H9 (cell line): ENCODE results near the gene TMEM235. TPM values are rescaled to one million over a fixed set of nuclear protein-coding genes. Genes with fewer than 3 reads are reported as not detected.

ENCODE experiments used
- DNase-seq: peaks from one replicate; pipeline ENCODE4 v3.0.0-alpha.2; 2017
- H2AFZ ChIP-seq: one replicate; pipeline ENCODE4 v1.6.1; 2013; ENCODE audit warnings: mild to moderate bottlenecking, low read length, control low read depth, moderate library complexity
- H2AK5ac ChIP-seq: 2 replicates; pipeline ENCODE4 v1.6.1; 2013; ENCODE audit warnings: low read length, control low read depth, mixed read lengths; ENCODE audit not compliant: insufficient read length
- H2BK120ac ChIP-seq: one replicate; pipeline ENCODE4 v1.6.1; 2013; ENCODE audit warnings: low read depth, mild to moderate bottlenecking, low read length, control low read depth, inconsistent platforms; ENCODE audit not compliant: poor library complexity, severe bottlenecking
- H2BK12ac ChIP-seq: 2 replicates; pipeline ENCODE4 v1.6.1; 2013; ENCODE audit warnings: low read length, control low read depth, mixed read lengths, low read depth; ENCODE audit not compliant: insufficient read length
- H2BK15ac ChIP-seq: 2 replicates; pipeline ENCODE4 v1.6.1; 2013; ENCODE audit warnings: low read depth, low read length, control low read depth
- H2BK20ac ChIP-seq: one replicate; pipeline ENCODE4 v1.6.1; 2013; ENCODE audit warnings: low read depth, mild to moderate bottlenecking, low read length, control low read depth, inconsistent platforms; ENCODE audit not compliant: poor library complexity, severe bottlenecking
- H2BK5ac ChIP-seq: 2 replicates; pipeline ENCODE4 v1.6.1; 2013; ENCODE audit warnings: low read length, control low read depth, mixed read lengths; ENCODE audit not compliant: insufficient read length
- H3K14ac ChIP-seq: 2 replicates; pipeline ENCODE4 v1.6.1; 2013; ENCODE audit warnings: low read length, control low read depth; ENCODE audit not compliant: insufficient read depth
- H3K18ac ChIP-seq: 2 replicates; pipeline ENCODE4 v1.6.1; 2013; ENCODE audit warnings: low read depth, mild to moderate bottlenecking, mixed read lengths, low read length, control low read depth; ENCODE audit not compliant: insufficient read length
- H3K23ac ChIP-seq: 2 replicates; pipeline ENCODE4 v1.6.1; 2013; ENCODE audit warnings: low read length, control low read depth, mixed read lengths, low read depth; ENCODE audit not compliant: insufficient read length
- H3K23me2 ChIP-seq: 2 replicates; pipeline ENCODE4 v1.6.1; 2013; ENCODE audit warnings: low read depth, mild to moderate bottlenecking, mixed read lengths, low read length, control low read depth; ENCODE audit not compliant: insufficient read length, poor library complexity, severe bottlenecking
- H3K27ac ChIP-seq: 2 replicates; pipeline ENCODE4 v1.5.1; 2013; ENCODE audit warnings: low read length, control low read depth, mixed read lengths, low read depth; ENCODE audit not compliant: insufficient read length
- H3K27me3 ChIP-seq: 2 replicates; pipeline ENCODE4 v1.6.1; 2013; ENCODE audit warnings: low read length, control low read depth, inconsistent platforms; ENCODE audit not compliant: insufficient read depth
- H3K4ac ChIP-seq: 2 replicates; pipeline ENCODE4 v1.6.1; 2013; ENCODE audit warnings: low read depth, mild to moderate bottlenecking, control low read depth, inconsistent platforms, low read length, moderate library complexity
- H3K4me1 ChIP-seq: 2 replicates; pipeline ENCODE4 v1.6.1; 2013; ENCODE audit warnings: low read length, control low read depth, inconsistent platforms; ENCODE audit not compliant: insufficient read depth
- H3K4me2 ChIP-seq: 2 replicates; pipeline ENCODE4 v1.6.1; 2013; ENCODE audit warnings: low read length, control low read depth, mixed read lengths; ENCODE audit not compliant: insufficient read length, insufficient read depth
- H3K56ac ChIP-seq: 2 replicates; pipeline ENCODE4 v1.6.1; 2013; ENCODE audit warnings: low read depth, mild to moderate bottlenecking, mixed read lengths, low read length, control low read depth; ENCODE audit not compliant: insufficient read length
- H3K79me1 ChIP-seq: 2 replicates; pipeline ENCODE4 v1.6.1; 2013; ENCODE audit warnings: low read depth, mild to moderate bottlenecking, moderate library complexity, low read length, control low read depth, inconsistent platforms; ENCODE audit not compliant: insufficient read depth, poor library complexity, severe bottlenecking
- H3K79me2 ChIP-seq: 2 replicates; pipeline ENCODE4 v1.6.1; 2013; ENCODE audit warnings: low read length, control low read depth, inconsistent platforms; ENCODE audit not compliant: insufficient read depth
- H3K9ac ChIP-seq: 2 replicates; pipeline ENCODE4 v1.6.1; 2013; ENCODE audit warnings: low read length, control low read depth, mixed read lengths; ENCODE audit not compliant: insufficient read length; ENCODE audit errors: extremely low read depth
- H3K9me3 ChIP-seq: one replicate; pipeline ENCODE4 v1.6.1; 2013; ENCODE audit warnings: low read depth, low read length, inconsistent platforms; ENCODE audit not compliant: control insufficient read depth
- H3T11ph ChIP-seq: one replicate; pipeline ENCODE4 v1.6.1; 2013; ENCODE audit warnings: mild to moderate bottlenecking, low read length, control low read depth, inconsistent platforms
- H4K20me1 ChIP-seq: one replicate; pipeline ENCODE4 v1.6.1; 2013; ENCODE audit not compliant: control insufficient read depth, insufficient read length, insufficient read depth
- H4K5ac ChIP-seq: 2 replicates; pipeline ENCODE4 v1.6.1; 2013; ENCODE audit warnings: low read depth, mild to moderate bottlenecking, mixed read lengths, low read length, control low read depth; ENCODE audit not compliant: insufficient read length
- H4K8ac ChIP-seq: replicated peaks from 2 replicates; pipeline ENCODE4 v1.6.1; 2013; ENCODE audit warnings: low read length, control low read depth, mixed read lengths, low read depth; ENCODE audit not compliant: insufficient read length
- H4K91ac ChIP-seq: 2 replicates; pipeline ENCODE4 v1.6.1; 2013; ENCODE audit warnings: low read depth, mild to moderate bottlenecking, moderate library complexity, mixed read lengths, low read length, control low read depth; ENCODE audit not compliant: insufficient read length
- H3K27ac Mint-ChIP-seq, 3 experiments: 2 replicates in 2 of 3; 3 replicates in 1 of 3; pipeline ENCODE4 v1.8.0; 2020 to 2021; ENCODE audit warnings: mixed read lengths in 3 of 3, mild to moderate bottlenecking in 1 of 3, moderate library complexity in 1 of 3
- H3K27me3 Mint-ChIP-seq: 2 replicates; pipeline ENCODE4 v1.8.0; 2021; ENCODE audit warnings: low read depth, mild to moderate bottlenecking, moderate library complexity, mixed read lengths
- H3K36me3 Mint-ChIP-seq, 3 experiments: 2 replicates in 2 of 3; 3 replicates in 1 of 3; pipeline ENCODE4 v1.8.0; 2020 to 2021; ENCODE audit warnings: low read depth in 3 of 3, mixed read lengths in 3 of 3; ENCODE audit not compliant: insufficient read depth in 1 of 3
- H3K4me1 Mint-ChIP-seq, 2 experiments: 2 replicates each; pipeline ENCODE4 v1.8.0; 2020; ENCODE audit warnings: mixed read lengths in 2 of 2
- H3K4me3 Mint-ChIP-seq, 2 experiments: 2 replicates in 1 of 2; 3 replicates in 1 of 2; pipeline ENCODE4 v1.8.0; 2020 to 2021; ENCODE audit warnings: mild to moderate bottlenecking in 2 of 2, mixed read lengths in 2 of 2, moderate library complexity in 1 of 2
- H3K9me3 Mint-ChIP-seq, 2 experiments: 2 replicates in 1 of 2; 3 replicates in 1 of 2; pipeline ENCODE4 v1.8.0; 2020; ENCODE audit warnings: mild to moderate bottlenecking in 2 of 2, mixed read lengths in 2 of 2, moderate library complexity in 1 of 2
- WGBS: extraction: QIAGEN DNeasy Blood & Tissue Kit; methylation state at CpG from one replicate; pipeline ENCODE4 v1.1.7; 2013; ENCODE audit warnings: missing lambda C conversion rate, low lambda C conversion rate, mixed read lengths; ENCODE audit not compliant: insufficient read length; ENCODE audit errors: extremely low coverage; 5-methylcytosine and 5-hydroxymethylcytosine counted together
- total RNA-seq: library from RNA; stranded (reverse); gene quantifications from 2 replicates; pipeline ENCODE4 v1.2.1, GENCODE V29; 2021
- TF ChIP-seq, protein P1 (sequence below): fragments of 200-600 bp; sonication (generic); conservative IDR thresholded peaks from 3 replicates; pipeline ENCODE4 v1.8.0; 2021; ENCODE audit warnings: antibody characterized with exemption, mild to moderate bottlenecking

TMEM235 gene
- total RNA-seq, 1 experiment from 2014 or later: 0.28 TPM

DNA sequence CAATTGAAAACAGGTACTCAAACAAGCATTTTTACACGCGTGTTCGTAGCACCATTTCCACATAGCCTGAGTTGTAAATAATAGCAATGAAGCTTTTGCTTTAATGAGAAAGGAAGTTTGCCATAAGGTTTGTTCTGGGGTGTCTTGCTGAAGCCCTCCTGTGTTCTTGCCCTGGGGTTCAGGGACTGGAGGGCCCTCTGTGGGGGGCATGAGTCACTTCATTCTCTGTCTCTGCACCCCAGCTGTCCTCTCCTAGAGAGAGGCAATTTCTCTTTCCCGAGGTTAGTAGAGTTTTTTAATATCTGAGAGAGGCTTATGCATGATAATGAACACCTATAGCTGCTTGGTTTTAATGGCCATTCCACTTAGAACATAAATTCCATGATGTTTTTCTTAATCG is 34.7 kb upstream of the TMEM235 start:
- Histone ChIP-seq H4K20me1 (no peaks in the 10 kb centered on the region), H2BK120ac (no peak overlapping the region), H2AK5ac (no peak overlapping the region), H3K23ac (no peak overlapping the region), H3K4ac (no peak overlapping the region), H2BK12ac (no peak overlapping the region), H3K56ac (no peak overlapping the region), H4K8ac (no peak overlapping the region), H3K4me2 (no peak overlapping the region), H3K23me2 (no peaks in the 10 kb centered on the region), H4K91ac (no peak overlapping the region), H3K4me1 (peaks cover 10% of the 10 kb centered on the region; the same call in 1 of the 2 replicates), H3K9ac (no peak overlapping the region), H2BK5ac (no peak overlapping the region), H3K14ac (no peak overlapping the region), H3K9me3 (no peaks in the 10 kb centered on the region), H3K18ac (no peak overlapping the region), H2BK15ac (no peak overlapping the region), H3K79me2 (no peaks in the 10 kb centered on the region; the same call in 1 of the 2 replicates), H4K5ac (no peak overlapping the region), H3T11ph (no peak overlapping the region), H2AFZ (no peak overlapping the region), H3K79me1 (no peaks in the 10 kb centered on the region), H2BK20ac (no peak overlapping the region), H3K27ac (no peak overlapping the region), H3K27me3 (no peaks in the 10 kb centered on the region)
- H3K4me3 Mint-ChIP-seq: peak overlapping the region in 1 of 2 experiments; percentile 9; a peak in 1 of 5 replicates
- WGBS: no CpG with 5 or more reads among the region's 5 CpGs
- TF ChIP-seq, protein P1, sequence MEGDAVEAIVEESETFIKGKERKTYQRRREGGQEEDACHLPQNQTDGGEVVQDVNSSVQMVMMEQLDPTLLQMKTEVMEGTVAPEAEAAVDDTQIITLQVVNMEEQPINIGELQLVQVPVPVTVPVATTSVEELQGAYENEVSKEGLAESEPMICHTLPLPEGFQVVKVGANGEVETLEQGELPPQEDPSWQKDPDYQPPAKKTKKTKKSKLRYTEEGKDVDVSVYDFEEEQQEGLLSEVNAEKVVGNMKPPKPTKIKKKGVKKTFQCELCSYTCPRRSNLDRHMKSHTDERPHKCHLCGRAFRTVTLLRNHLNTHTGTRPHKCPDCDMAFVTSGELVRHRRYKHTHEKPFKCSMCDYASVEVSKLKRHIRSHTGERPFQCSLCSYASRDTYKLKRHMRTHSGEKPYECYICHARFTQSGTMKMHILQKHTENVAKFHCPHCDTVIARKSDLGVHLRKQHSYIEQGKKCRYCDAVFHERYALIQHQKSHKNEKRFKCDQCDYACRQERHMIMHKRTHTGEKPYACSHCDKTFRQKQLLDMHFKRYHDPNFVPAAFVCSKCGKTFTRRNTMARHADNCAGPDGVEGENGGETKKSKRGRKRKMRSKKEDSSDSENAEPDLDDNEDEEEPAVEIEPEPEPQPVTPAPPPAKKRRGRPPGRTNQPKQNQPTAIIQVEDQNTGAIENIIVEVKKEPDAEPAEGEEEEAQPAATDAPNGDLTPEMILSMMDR: no peak
- H3K9me3 Mint-ChIP-seq: no peaks in the 10 kb centered on the region
- H3K36me3 Mint-ChIP-seq: peaks cover 25 to 66% (median 63%) of the 10 kb centered on the region in 3 experiments; a peak in 6 of 7 replicates
- no peaks in the 10 kb centered on the region for H3K27me3 Mint-ChIP-seq
- H3K4me1 Mint-ChIP-seq: peaks cover 24 to 25% of the 10 kb centered on the region in 2 experiments
- no peak for DNase-seq
- H3K27ac Mint-ChIP-seq: peak overlapping the region in 1 of 3 experiments; percentile 76; a peak in 4 of 7 replicates
